Right lobe of liver (tissue), 4 donors: ENCODE results near the gene RABGAP1.

Source experiments
- CTCF ChIP-seq, 4 donors: fragments of 200-600 bp in 3 of 4; fragments of 450-650 bp in 1 of 4; IDR thresholded peaks; one replicate each; pipeline versions ENCODE4 v1.5.1 to v1.8.0; 2016 to 2022; ENCODE audit warnings: antibody characterized with exemption in 4 of 4, mild to moderate bottlenecking in 2 of 4
- POLR2A ChIP-seq: fragments of 450-650 bp; IDR thresholded peaks from one replicate; pipeline ENCODE4 v1.6.1; 2017; ENCODE audit warnings: antibody characterized with exemption, mild to moderate bottlenecking
- donor health status: DM: no; HTN: no; CAD: no.
- donor health status: DM: no; HTN: no; CAD: no.
- donor health status: DM: no; HTN: yes; CAD: no.

GRCh38 chr9:123031963-123032362 is 91.1 kb downstream of the RABGAP1 start:
- no peak for TF ChIP-seq CTCF (IDR thresholded peaks at IDR 0.05)
- TF ChIP-seq POLR2A, result no peak
